GM20431 (cell line): ENCODE results near the gene BICDL2.

Source experiments
- in situ Hi-C: fragments of 300-500 bp; cut with MseI, MboI; formaldehyde crosslinking; loops from one replicate; pipeline ENCODE4 v1.15.0; 2020; ENCODE audit warnings: low sequenced_read_pairs; ENCODE audit not compliant: unreplicated experiment

Gene BICDL2

GRCh38 chr16:2990891-2991290 is 45.9 kb downstream of the BICDL2 start:
- in situ Hi-C loops: no loop called here

GRCh38 chr16:2988590-2989099 is 48.1 kb downstream of the BICDL2 start:
- in situ Hi-C loops: no loop called here

GRCh38 chr16:2987833-2988232 is 48.9 kb downstream of the BICDL2 start:
- in situ Hi-C loops: no loop called here

GRCh38 chr16:2987286-2987685 is 49.5 kb downstream of the BICDL2 start:
- in situ Hi-C loops: no loop called here

- in situ Hi-C loops: no loop called here
Observed at GRCh38 chr16:2986623-2987188, 50.0 kb downstream of the BICDL2 start.

GRCh38 chr16:2985893-2986355 is 50.8 kb downstream of the BICDL2 start:
- in situ Hi-C loops: no loop called here

- in situ Hi-C loops: no loop called here
Observed at GRCh38 chr16:2985462-2985861, 51.3 kb downstream of the BICDL2 start.

- in situ Hi-C loops: no loop called here
Observed at GRCh38 chr16:2983706-2984136, 53.0 kb downstream of the BICDL2 start.

- in situ Hi-C loops: no loop called here
Observed at GRCh38 chr16:2982402-2982801, 54.3 kb downstream of the BICDL2 start.

GRCh38 chr16:2981899-2982250 is 54.9 kb downstream of the BICDL2 start:
- in situ Hi-C loops: no loop called here

GRCh38 chr16:2981177-2981898 is 55.4 kb downstream of the BICDL2 start:
- in situ Hi-C loops: no loop called here

GRCh38 chr16:2980227-2981176 is 56.2 kb downstream of the BICDL2 start, which contains the start of gene PKMYT1:
TSS of gene PKMYT1 (minus strand) at chr16:2980446. CDS start at chr16:2979657, 789 bp downstream.
- in situ Hi-C loops: no loop called here

- in situ Hi-C loops: no loop called here
Observed at GRCh38 chr16:2979669-2980226, 57.0 kb downstream of the BICDL2 start.
